ENCODE data around the gene TLE6. TPM values are rescaled to one million over a fixed set of nuclear protein-coding genes. Genes with fewer than 3 reads are reported as not detected.

The TLE6 gene
- total and polyA plus RNA-seq, 2 of the 8 experiments (the other 6 are each of a cell fraction or from before 2014, with no cell fraction given), result 2.5 to 2.9 TPM

DNA sequence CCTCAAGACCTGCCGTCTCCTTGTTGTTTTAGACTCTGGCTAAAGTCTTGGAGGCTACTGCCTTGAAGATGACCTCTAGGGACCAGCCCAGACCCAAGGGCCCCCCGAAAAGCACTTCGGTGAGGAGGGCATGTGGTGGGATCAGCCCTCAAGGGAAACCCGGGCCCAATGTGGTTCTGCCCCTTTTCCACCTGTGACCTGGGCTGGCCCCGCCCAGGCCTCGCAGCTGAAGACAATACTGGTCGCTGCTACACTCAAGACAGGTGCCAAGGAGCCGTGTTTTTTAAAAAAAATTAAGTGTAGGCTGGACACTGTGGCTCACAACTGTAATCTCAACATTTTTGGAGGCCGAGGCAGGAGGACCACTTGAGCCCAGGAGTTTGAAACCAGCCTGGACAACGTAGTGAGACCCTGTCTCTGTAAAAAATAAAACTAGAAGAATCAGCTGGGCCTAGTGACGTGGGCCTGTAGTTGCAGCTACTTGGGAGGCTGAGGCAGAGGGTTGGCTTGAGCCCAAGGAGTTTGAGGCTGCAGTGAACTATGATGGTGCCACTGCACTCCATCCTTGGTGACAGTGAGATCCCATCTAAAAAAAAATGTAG, 903 bp downstream of the TLE6 start (continued):
- TF ChIP-seq, protein P1, sequence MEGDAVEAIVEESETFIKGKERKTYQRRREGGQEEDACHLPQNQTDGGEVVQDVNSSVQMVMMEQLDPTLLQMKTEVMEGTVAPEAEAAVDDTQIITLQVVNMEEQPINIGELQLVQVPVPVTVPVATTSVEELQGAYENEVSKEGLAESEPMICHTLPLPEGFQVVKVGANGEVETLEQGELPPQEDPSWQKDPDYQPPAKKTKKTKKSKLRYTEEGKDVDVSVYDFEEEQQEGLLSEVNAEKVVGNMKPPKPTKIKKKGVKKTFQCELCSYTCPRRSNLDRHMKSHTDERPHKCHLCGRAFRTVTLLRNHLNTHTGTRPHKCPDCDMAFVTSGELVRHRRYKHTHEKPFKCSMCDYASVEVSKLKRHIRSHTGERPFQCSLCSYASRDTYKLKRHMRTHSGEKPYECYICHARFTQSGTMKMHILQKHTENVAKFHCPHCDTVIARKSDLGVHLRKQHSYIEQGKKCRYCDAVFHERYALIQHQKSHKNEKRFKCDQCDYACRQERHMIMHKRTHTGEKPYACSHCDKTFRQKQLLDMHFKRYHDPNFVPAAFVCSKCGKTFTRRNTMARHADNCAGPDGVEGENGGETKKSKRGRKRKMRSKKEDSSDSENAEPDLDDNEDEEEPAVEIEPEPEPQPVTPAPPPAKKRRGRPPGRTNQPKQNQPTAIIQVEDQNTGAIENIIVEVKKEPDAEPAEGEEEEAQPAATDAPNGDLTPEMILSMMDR (IDR thresholded peaks at IDR 0.05; ENCODE audit: control extremely low read depth in 1 of 3, insufficient read depth in 1 of 3, low read depth in 1 of 3, low read length in 3 of 3), result no peak
- TF ChIP-seq CHD2 (IDR thresholded peaks at IDR 0.05; ENCODE audit: low read length) (no peak), JUND (IDR thresholded peaks at IDR 0.05; ENCODE audit: low read length) (no peak), POU5F1 (IDR thresholded peaks at IDR 0.05; ENCODE audit: low read depth, low read length) (no peak), SIX5 (IDR thresholded peaks at IDR 0.05; ENCODE audit: low read depth, low read length) (no peak), BACH1 (IDR thresholded peaks at IDR 0.05; ENCODE audit: low read length) (no peak), EGR1 (IDR thresholded peaks at IDR 0.05; ENCODE audit: borderline replicate concordance, low read depth, low read length) (no peak), RXRA (IDR thresholded peaks at IDR 0.05; ENCODE audit: insufficient read depth, low read depth, low read length) (no peak)
- TF ChIP-seq, protein P2, sequence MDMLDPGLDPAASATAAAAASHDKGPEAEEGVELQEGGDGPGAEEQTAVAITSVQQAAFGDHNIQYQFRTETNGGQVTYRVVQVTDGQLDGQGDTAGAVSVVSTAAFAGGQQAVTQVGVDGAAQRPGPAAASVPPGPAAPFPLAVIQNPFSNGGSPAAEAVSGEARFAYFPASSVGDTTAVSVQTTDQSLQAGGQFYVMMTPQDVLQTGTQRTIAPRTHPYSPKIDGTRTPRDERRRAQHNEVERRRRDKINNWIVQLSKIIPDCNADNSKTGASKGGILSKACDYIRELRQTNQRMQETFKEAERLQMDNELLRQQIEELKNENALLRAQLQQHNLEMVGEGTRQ (IDR thresholded peaks at IDR 0.05; ENCODE audit: low read length), result no peak
- TF ChIP-seq, protein P3, sequence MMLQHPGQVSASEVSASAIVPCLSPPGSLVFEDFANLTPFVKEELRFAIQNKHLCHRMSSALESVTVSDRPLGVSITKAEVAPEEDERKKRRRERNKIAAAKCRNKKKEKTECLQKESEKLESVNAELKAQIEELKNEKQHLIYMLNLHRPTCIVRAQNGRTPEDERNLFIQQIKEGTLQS (IDR thresholded peaks at IDR 0.05; ENCODE audit: insufficient read depth, low read depth, low read length), result no peak
